PC-9 (cell line): ENCODE data around the gene HOXA5. TPM values are rescaled to one million over a fixed set of nuclear protein-coding genes. Genes with fewer than 3 reads are reported as not detected.

Experiments
- BruUV-seq: library from RNA; stranded (reverse); fragments of 400-500 nt; replicated peaks from 2 replicates; lab custom pipeline; 2021; lab: Mats Ljungman, UMichigan
- CTCF ChIA-PET: fragments of 300-600 bp; sonication (Branson Sonifier 250); formaldehyde crosslinking; loops from one replicate; lab custom pipeline; 2022; ENCODE audit warnings: antibody characterized with exemption; lab: Charles Lee
- POLR2A ChIA-PET: fragments of 300-600 bp; sonication (Branson Sonifier 250); formaldehyde crosslinking; loops from one replicate; lab custom pipeline; 2022; ENCODE audit warnings: antibody characterized with exemption; ENCODE audit not compliant: unreplicated experiment; lab: Charles Lee
- DNase-seq, 2 experiments: peaks; one replicate each; pipeline versions ENCODE4 v3.0.0 to v3.0.0-alpha.2; 2015 to 2022; ENCODE audit warnings: mixed read lengths in 1 of 2
- H2AFZ ChIP-seq: fragments of 200-600 bp; sonication (generic); 2 replicates; pipeline ENCODE4 v1.8.1; 2017; ENCODE audit warnings: antibody characterized with exemption
- H3F3A ChIP-seq: fragments of 200-600 bp; sonication (generic); 2 replicates; pipeline ENCODE4 v1.8.1; 2017; ENCODE audit warnings: antibody characterized with exemption, mild to moderate bottlenecking, low read depth; ENCODE audit not compliant: insufficient read depth
- H3K27ac ChIP-seq: fragments of 200-600 bp; sonication (generic); 2 replicates; pipeline ENCODE4 v1.6.1; 2016; ENCODE audit warnings: mixed run types
- H3K27me3 ChIP-seq: fragments of 200-600 bp; sonication (generic); 2 replicates; pipeline ENCODE4 v1.6.1; 2016; ENCODE audit warnings: low read depth, mixed run types; ENCODE audit not compliant: insufficient read depth
- H3K36me3 ChIP-seq: fragments of 200-600 bp; sonication (generic); 2 replicates; pipeline ENCODE4 v1.6.1; 2016; ENCODE audit warnings: low read depth, mixed run types
- H3K4me1 ChIP-seq: fragments of 200-600 bp; sonication (generic); replicated peaks from 2 replicates; pipeline ENCODE4 v1.6.1; 2016; ENCODE audit warnings: mixed run types; ENCODE audit not compliant: insufficient read depth
- H3K4me2 ChIP-seq: fragments of 200-600 bp; sonication (generic); 2 replicates; pipeline ENCODE4 v1.6.1; 2017; ENCODE audit warnings: mixed run types
- H3K4me3 ChIP-seq: fragments of 200-600 bp; sonication (generic); 2 replicates; pipeline ENCODE4 v1.6.1; 2016; ENCODE audit warnings: mixed run types
- H3K79me2 ChIP-seq: fragments of 200-600 bp; sonication (generic); 2 replicates; pipeline ENCODE4 v1.6.1; 2017; ENCODE audit warnings: low read depth, mixed run types
- H3K9me2 ChIP-seq: fragments of 200-600 bp; sonication (generic); 2 replicates; pipeline ENCODE4 v1.8.1; 2017; ENCODE audit warnings: mild to moderate bottlenecking; ENCODE audit not compliant: insufficient read depth
- H3K9me3 ChIP-seq: fragments of 200-600 bp; sonication (generic); 2 replicates; pipeline ENCODE4 v1.8.1; 2016; ENCODE audit warnings: low read depth; ENCODE audit not compliant: insufficient read depth
- H4K20me1 ChIP-seq: fragments of 200-600 bp; sonication (generic); 2 replicates; pipeline ENCODE4 v1.8.1; 2017; ENCODE audit not compliant: insufficient read depth
- CTCF ChIP-seq: fragments of 200-600 bp; sonication (generic); conservative IDR thresholded peaks from 2 replicates; pipeline ENCODE4 v1.6.1; 2017; ENCODE audit warnings: mixed run types, antibody characterized with exemption, mild to moderate bottlenecking, moderate library complexity
- EZH2 ChIP-seq: fragments of 200-600 bp; sonication (generic); IDR thresholded peaks from 2 replicates; pipeline ENCODE4 v1.8.0; 2017; ENCODE audit warnings: antibody characterized with exemption, low read depth
- intact Hi-C: fragments of 100-400 bp; cut with micrococcal nuclease; formaldehyde crosslinking; loops from one replicate; pipeline ENCODE4 v1.10.0; 2022; ENCODE audit not compliant: unreplicated experiment
- microRNA-seq: library from miRNA; unstranded; fragments of <30 nt; microRNA quantifications from one replicate; pipeline ENCODE4 v1.2.0, GENCODE V29; 2021; ENCODE audit warnings: borderline number of aligned reads, borderline replicate concordance
- total RNA-seq: library from RNA; stranded (reverse); gene quantifications from 2 replicates; pipeline ENCODE4 v1.2.3, GENCODE V29; 2021

The HOXA5 gene
- total RNA-seq, 1 experiment from 2014 or later, result 1.0 TPM

GRCh38 chr7:27091105-27091504 is 52.4 kb downstream of the HOXA5 start:
- POLR2A ChIA-PET, result interaction anchor here (0.6 to 0.8 kb wide), 2 partner anchors 44 to 208 kb away, joined by 6 to 8 read pairs; no protein-coding TSS in a partner anchor

More at GRCh38 chr7:27091105-27091504, 52.4 kb downstream of the HOXA5 start:
- H2AFZ ChIP-seq, result peak overlapping the region; percentile 57
- H3K4me1 ChIP-seq, result peaks cover 40% of the 10 kb centered on the region
- H3K79me2 ChIP-seq, result no peaks in the 10 kb centered on the region
- no peaks in the 10 kb centered on the region for H3K9me2 ChIP-seq
- H3K4me2 ChIP-seq, result peak overlapping the region; percentile 52
- no peaks in the 10 kb centered on the region for H4K20me1 ChIP-seq
- no peaks in the 10 kb centered on the region for H3K36me3 ChIP-seq
- H3K4me3 ChIP-seq, result no peak overlapping the region
- peak overlapping the region; percentile 51 for H3K27ac ChIP-seq
- H3K27me3 ChIP-seq, result no peaks in the 10 kb centered on the region
- H3F3A ChIP-seq, result peaks cover 15% of the 10 kb centered on the region; the same call in 1 of the 2 replicates
- TF ChIP-seq EZH2 (no peak), CTCF (no peak)
- no TSS peak for BruUV-seq
- intact Hi-C loops, result no loop called here
- CTCF ChIA-PET, result no interaction called here
- peak in 1 of 2 experiments; percentile 74 for DNase-seq
- H3K9me3 ChIP-seq, result no peaks in the 10 kb centered on the region

Small RNAs within 50 kb of the gene (microRNA-seq; reads per million reads assigned to microRNA genes)
- gene MIR196B, result 2,024 reads per million, percentile 81 among the genes with 10 or more reads in this experiment

Other genes with a start within 250 kb of the HOXA5 start
- gene HOXA1, start 47.7 kb downstream of the HOXA5 start, total RNA-seq, result 2.0 and 2.2 TPM in 2 replicates
- gene HOXA2, start 41.0 kb downstream of the HOXA5 start, total RNA-seq, result 6.1 and 6.5 TPM in 2 replicates
- gene HOXA4, start 12.9 kb downstream of the HOXA5 start, total RNA-seq, result not detected in 2 replicates
- 0.65 and 1.2 TPM in 2 replicates for gene HOXA6, start 4.1 kb upstream of the HOXA5 start, total RNA-seq
- 50.5 and 53.1 TPM in 2 replicates for gene HOXA3, start 8.9 kb upstream of the HOXA5 start, total RNA-seq
- not detected in 2 replicates for gene HOXA7, start 13.0 kb upstream of the HOXA5 start, total RNA-seq
- 1.9 and 2.5 TPM in 2 replicates for gene HOXA9, start 21.9 kb upstream of the HOXA5 start, total RNA-seq
- not detected in 2 replicates for gene HOXA10, start 30.6 kb upstream of the HOXA5 start, total RNA-seq
- 0.26 and 0.43 TPM in 2 replicates for gene HOXA11, start 41.6 kb upstream of the HOXA5 start, total RNA-seq
- 0.35 and 0.40 TPM in 2 replicates for gene HOXA13, start 56.4 kb upstream of the HOXA5 start, total RNA-seq
- gene EVX1, start 99.1 kb upstream of the HOXA5 start, total RNA-seq, result not detected in 2 replicates